Stomach (tissue), 4 donors: ENCODE data around the gene CYP4F2.

Experiments
- CTCF ChIP-seq, 7 experiments: fragments of 450-650 bp in 4 of 7; fragments of 200-600 bp in 3 of 7; sonication (generic) in 3 of 7; IDR thresholded peaks; one replicate each; pipeline ENCODE4 v1.5.1; 2016 to 2019; ENCODE audit warnings: antibody characterized with exemption in 7 of 7, control low read depth in 2 of 7, mild to moderate bottlenecking in 1 of 7
- EP300 ChIP-seq: sonication (generic); formaldehyde crosslinking; IDR thresholded peaks from one replicate; pipeline ENCODE4 v1.6.1; 2017; ENCODE audit warnings: antibody characterized with exemption
- POLR2A ChIP-seq, 4 donors: fragments of 450-650 bp; IDR thresholded peaks; one replicate each; pipeline ENCODE4 v1.6.1; 2016; ENCODE audit warnings: antibody characterized with exemption in 4 of 4, control low read depth in 2 of 4, mild to moderate bottlenecking in 1 of 4, moderate library complexity in 1 of 4
- POLR2AphosphoS5 ChIP-seq, 3 donors: sonication (generic); formaldehyde crosslinking; IDR thresholded peaks; one replicate each; pipeline ENCODE4 v1.6.1; 2016; ENCODE audit warnings: antibody characterized with exemption in 3 of 3

- TF ChIP-seq EP300 (no peak), POLR2A (IDR thresholded peaks at IDR 0.05) (no peak), CTCF (IDR thresholded peaks at IDR 0.05) (no peak), POLR2AphosphoS5 (IDR thresholded peaks at IDR 0.05) (no peak)
Measured at GRCh38 chr19:15936950-15937349, 39.1 kb upstream of the CYP4F2 start.
